AG09319 (cell line): ENCODE measurements around the gene DCTPP1.

Source experiments
- DNase-seq: peaks from one replicate; pipeline ENCODE4 v3.0.0-alpha.2; 2010; ENCODE audit warnings: low read depth; ENCODE audit errors: extremely low read depth
- TF ChIP-seq, protein P1 (sequence below): IDR thresholded peaks from 2 replicates; pipeline ENCODE4 v1.5.1; 2011; ENCODE audit warnings: low read depth, mild to moderate bottlenecking, inconsistent platforms, low read length, moderate library complexity

The DCTPP1 gene

DNA sequence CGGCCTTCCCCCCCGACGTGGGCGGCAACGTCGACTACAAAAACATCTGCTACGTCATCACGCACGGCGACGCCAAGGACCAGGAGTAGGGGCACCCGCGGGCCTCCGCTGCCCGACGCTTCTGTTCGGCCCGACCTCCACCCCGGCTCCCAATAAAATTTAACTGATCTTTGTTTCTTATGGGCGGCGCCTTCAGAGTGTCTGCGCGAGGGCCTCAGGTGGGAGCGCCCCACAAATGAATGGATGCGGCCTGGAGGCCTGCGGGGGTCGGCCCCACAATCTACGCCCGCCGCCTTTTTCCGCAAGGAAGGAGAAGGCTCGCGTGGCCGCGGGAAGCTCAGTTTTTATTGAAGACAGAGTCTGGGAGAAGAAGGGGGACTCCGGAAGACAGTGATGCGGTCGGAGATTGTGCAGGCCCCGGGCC, 52.0 kb downstream of the DCTPP1 start:
- DNase-seq: no peak

DNA sequence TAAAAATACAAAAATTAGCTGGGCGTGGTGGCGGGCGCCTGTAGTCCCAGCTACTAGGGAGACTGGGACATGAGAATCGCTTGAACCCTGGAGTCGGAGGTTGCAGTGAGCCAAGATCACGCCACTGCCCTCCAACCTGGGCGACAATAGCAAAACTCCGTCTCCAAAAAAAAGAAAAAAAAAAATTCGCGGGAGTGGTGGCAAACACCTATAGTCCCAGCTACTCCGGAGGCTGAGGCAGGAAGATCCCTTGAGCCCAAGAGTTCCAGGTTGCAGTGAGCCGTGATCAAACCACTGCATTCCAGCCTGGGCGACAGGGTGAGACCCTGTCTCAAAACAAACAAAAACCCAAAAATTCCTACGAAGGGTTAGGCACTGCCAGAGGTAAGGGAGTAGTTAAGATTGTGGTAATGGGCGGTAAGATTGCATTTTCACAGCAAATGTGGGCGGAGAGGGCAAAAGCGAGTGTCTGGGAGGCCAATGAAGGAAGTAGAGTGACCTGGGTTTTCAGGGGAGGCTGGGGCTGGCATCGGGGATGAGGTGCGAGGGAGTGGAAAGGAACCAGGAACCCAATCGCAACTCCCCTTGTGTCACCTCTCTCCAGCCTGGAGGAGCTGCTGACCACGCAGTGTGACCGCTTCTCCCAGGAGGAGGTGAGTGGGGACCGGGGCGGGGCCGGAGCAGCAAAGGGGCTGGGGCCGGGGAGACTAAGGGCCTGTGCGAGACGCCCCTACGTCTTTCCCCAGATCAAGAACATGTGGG, 52.6 kb downstream of the DCTPP1 start:
- no peak for DNase-seq
- TF ChIP-seq, protein P1, sequence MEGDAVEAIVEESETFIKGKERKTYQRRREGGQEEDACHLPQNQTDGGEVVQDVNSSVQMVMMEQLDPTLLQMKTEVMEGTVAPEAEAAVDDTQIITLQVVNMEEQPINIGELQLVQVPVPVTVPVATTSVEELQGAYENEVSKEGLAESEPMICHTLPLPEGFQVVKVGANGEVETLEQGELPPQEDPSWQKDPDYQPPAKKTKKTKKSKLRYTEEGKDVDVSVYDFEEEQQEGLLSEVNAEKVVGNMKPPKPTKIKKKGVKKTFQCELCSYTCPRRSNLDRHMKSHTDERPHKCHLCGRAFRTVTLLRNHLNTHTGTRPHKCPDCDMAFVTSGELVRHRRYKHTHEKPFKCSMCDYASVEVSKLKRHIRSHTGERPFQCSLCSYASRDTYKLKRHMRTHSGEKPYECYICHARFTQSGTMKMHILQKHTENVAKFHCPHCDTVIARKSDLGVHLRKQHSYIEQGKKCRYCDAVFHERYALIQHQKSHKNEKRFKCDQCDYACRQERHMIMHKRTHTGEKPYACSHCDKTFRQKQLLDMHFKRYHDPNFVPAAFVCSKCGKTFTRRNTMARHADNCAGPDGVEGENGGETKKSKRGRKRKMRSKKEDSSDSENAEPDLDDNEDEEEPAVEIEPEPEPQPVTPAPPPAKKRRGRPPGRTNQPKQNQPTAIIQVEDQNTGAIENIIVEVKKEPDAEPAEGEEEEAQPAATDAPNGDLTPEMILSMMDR: no peak

More for the DNA sequence above, 52.0 kb downstream of the DCTPP1 start:
- TF ChIP-seq, protein P1: no peak

DNA sequence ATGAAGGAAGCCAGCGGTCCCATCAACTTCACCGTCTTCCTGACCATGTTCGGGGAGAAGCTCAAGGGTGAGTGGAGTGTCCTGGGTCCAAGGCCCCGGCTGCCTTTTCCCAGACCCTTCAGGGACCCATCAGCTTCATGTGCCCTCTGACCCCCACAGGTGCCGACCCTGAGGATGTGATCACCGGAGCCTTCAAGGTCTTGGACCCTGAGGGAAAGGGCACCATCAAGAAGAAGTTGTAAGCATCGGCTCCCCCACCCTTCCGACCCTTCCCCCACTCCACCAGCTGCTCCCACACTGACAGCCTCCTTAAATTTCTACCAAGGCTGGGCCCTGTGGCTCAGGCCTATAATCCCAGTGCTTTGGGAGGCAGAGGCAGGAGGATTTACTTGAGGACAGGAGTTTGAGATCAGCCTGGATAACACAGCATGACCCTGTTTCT, 53.3 kb downstream of the DCTPP1 start:
- TF ChIP-seq, protein P1: no peak
- DNase-seq: no peak

DNA sequence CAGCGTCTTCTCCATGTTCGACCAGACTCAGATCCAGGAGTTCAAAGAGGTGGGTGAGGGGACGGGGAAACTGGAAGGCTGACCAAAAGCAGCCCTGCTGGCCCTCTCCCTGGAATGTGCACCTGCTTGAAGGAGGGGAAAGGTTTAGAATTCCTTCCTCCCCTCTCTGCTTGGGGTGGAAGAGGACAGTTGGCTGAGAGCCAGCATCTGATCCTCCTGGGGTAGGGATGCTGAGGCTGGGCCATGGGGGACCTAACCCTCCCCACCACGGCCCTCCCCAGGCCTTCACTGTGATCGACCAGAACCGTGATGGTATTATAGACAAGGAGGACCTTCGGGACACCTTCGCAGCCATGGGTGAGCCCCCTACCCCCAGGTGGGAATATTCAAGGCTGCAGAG, 54.0 kb downstream of the DCTPP1 start:
- no peak for DNase-seq
- TF ChIP-seq, protein P1: no peak

DNA sequence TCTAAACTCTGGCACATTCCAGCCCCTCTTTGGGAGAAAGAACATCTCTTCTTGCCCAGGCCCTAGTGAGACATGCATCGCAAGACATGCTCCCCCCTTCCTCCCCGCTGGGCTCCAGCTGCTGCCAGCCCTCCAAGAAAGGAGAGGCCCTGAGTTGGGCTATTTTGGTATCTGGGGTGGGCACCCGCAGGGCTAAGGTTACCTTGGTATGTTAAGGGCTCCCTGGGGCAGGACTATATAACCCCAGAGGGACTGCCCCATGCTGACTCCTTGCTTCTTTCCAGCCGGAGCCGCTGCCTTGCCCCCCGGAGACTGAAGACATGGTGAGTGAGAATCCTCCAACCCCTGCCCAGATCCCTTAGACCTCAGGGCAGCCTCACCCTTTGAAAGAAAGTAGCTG, 55.3 kb downstream of the DCTPP1 start, which contains the start of gene MYL11:
Gene MYL11 (plus strand): TSS at position 265 of the 400 bp plus-strand sequence. CDS start 56 bp downstream, at position 321.
- no peak for DNase-seq
- TF ChIP-seq, protein P1: no peak
